Aorta (tissue), 5 donors: ENCODE measurements around the gene TMEM239. TPM values are rescaled to one million over a fixed set of nuclear protein-coding genes. Genes with fewer than 3 reads are reported as not detected.
"Not testable (repeated sequence)": the region's sequence is repeated elsewhere in the genome, so short reads cannot be mapped to it uniquely, and the experiment has no call there.

Experiments
- ATAC-seq: fragments of 200-7000 bp; cut with Tn5 transposase; one replicate; pipeline ENCODE4 v1.9.1; 2022; ENCODE audit warnings: moderate library complexity; ENCODE audit not compliant: low FRiP score
- DNase-seq, 2 donors: peaks; one replicate each; pipeline ENCODE4 v3.0.0-alpha.2; 2020
- H3K27ac ChIP-seq, 2 donors: one replicate each; pipeline ENCODE4 v1.5.1; 2013; ENCODE audit warnings: low read length in 2 of 2, mild to moderate bottlenecking in 2 of 2, moderate library complexity in 2 of 2, control low read depth in 1 of 2, inconsistent platforms in 1 of 2, low read depth in 1 of 2
- H3K27me3 ChIP-seq, 2 donors: one replicate each; pipeline ENCODE4 v1.6.1; 2013; ENCODE audit warnings: control low read depth in 1 of 2, low read length in 1 of 2, mild to moderate bottlenecking in 1 of 2, moderate library complexity in 1 of 2; ENCODE audit not compliant: insufficient read depth in 2 of 2, control insufficient read depth in 1 of 2
- H3K36me3 ChIP-seq, 2 donors: one replicate each; pipeline ENCODE4 v1.6.1; 2013; ENCODE audit warnings: control low read depth in 1 of 2, low read length in 1 of 2, mild to moderate bottlenecking in 1 of 2; ENCODE audit not compliant: insufficient read depth in 2 of 2, control insufficient read depth in 1 of 2
- H3K4me1 ChIP-seq, 2 donors: one replicate each; pipeline ENCODE4 v1.6.1; 2013; ENCODE audit warnings: low read length in 2 of 2, control low read depth in 1 of 2, mild to moderate bottlenecking in 1 of 2, moderate library complexity in 1 of 2; ENCODE audit not compliant: insufficient read depth in 2 of 2, control insufficient read depth in 1 of 2
- H3K4me3 ChIP-seq, 2 donors: one replicate each; pipeline ENCODE4 v1.5.1; 2013; ENCODE audit warnings: low read length in 2 of 2, control low read depth in 1 of 2, mild to moderate bottlenecking in 1 of 2
- H3K9me3 ChIP-seq: one replicate; pipeline ENCODE4 v1.6.1; 2013; ENCODE audit warnings: mild to moderate bottlenecking, low read length; ENCODE audit not compliant: control insufficient read depth
- WGBS, 2 donors: extraction: QIAGEN DNeasy Blood & Tissue Kit; methylation state at CpG; one replicate each; pipeline ENCODE4 v1.1.7; 2013; 5-methylcytosine and 5-hydroxymethylcytosine counted together
- intact Hi-C, 2 donors: fragments of 100-400 bp; cut with DNase I; formaldehyde crosslinking; loops; one replicate each; pipeline versions ENCODE4 v1.14.2 to v1.15.0; 2022
- polyA plus RNA-seq, 2 donors: library from polyadenylated mRNA; stranded (reverse); fragments of 200-250 nt; gene quantifications; one replicate each; pipeline ENCODE4 v1.2.3, GENCODE V29; 2013
- total RNA-seq, 2 donors: library from RNA; stranded (reverse); fragmentation: NEBNext Ultra II Directional; extraction: Animal tissue kit (Norgen Biotek cat#: 25700); gene quantifications; one replicate each; pipeline ENCODE4 v1.2.1, GENCODE V29; 2021
- donor health status: healthy with polysubstance abuse.
- donor health status: Bipolar disorder and iron deficiency.
- donor health status: DM: no; HTN: no; CAD: no.
- donor health status: DM: no; HTN: no; CAD: no.
- donor health status: DM: yes; HTN: yes; CAD: no.

TMEM239 gene
- total and polyA plus RNA-seq, 4 donors = not detected

- Histone ChIP-seq H3K9me3 (no peaks in the 10 kb centered on the region), H3K4me3 (no peak overlapping the region), H3K27ac (no peak overlapping the region), H3K27me3 (no peaks in the 10 kb centered on the region), H3K36me3 (no peaks in the 10 kb centered on the region), H3K4me1 (no peaks in the 10 kb centered on the region)
- intact Hi-C loops = no loop called here
- WGBS, 2 donors = 86 to 92% methylated on average over 2 of the region's 2 CpGs
- DNase-seq (no peak), ATAC-seq (no peak)
These were observed 9.6 kb downstream of the TMEM239 start for GRCh38 chr20:2825761-2826160.

- no peaks in the 10 kb centered on the region for H3K27me3 ChIP-seq
- ATAC-seq = no peak
- no peaks in the 10 kb centered on the region for H3K4me1 ChIP-seq
- H3K9me3 ChIP-seq = no peaks in the 10 kb centered on the region
- no peak overlapping the region for H3K4me3 ChIP-seq
- WGBS, 2 donors = 77 to 85% methylated on average over 4 of the region's 4 CpGs
- intact Hi-C loops = no loop called here
- no peaks in the 10 kb centered on the region for H3K36me3 ChIP-seq
- no peak for DNase-seq
- no peak overlapping the region for H3K27ac ChIP-seq
These were observed 10.5 kb downstream of the TMEM239 start for GRCh38 chr20:2826655-2827054.

DNA sequence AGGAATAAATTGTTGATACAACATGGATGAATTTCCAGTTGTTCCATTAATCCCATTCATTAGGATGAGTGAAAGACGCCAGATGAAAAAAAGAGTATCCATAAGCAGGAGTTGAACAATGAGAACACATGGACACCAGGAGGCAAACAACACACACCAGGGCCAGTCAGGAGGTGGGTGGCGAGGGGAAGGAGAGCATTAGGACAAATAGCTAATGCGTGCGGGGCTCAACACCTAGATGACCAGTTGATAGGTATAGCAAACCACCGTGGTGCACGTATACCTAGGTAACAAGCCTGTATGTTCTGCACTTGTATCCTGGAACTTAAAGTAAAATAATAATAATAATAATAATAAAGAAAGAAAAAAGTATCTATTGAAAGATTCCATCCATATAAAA lies 13.2 kb downstream of the TMEM239 start:
- no peaks in the 10 kb centered on the region for H3K36me3 ChIP-seq
- no peaks in the 10 kb centered on the region for H3K4me1 ChIP-seq
- no peak overlapping the region for H3K27ac ChIP-seq
- no peaks in the 10 kb centered on the region for H3K27me3 ChIP-seq
- ATAC-seq (no peak), DNase-seq (no peak)
- H3K9me3 ChIP-seq = no peaks in the 10 kb centered on the region
- 74 to 77% methylated on average over 6 of the region's 6 CpGs for WGBS, 2 donors
- intact Hi-C loops = no loop called here
- no peak overlapping the region for H3K4me3 ChIP-seq

DNA sequence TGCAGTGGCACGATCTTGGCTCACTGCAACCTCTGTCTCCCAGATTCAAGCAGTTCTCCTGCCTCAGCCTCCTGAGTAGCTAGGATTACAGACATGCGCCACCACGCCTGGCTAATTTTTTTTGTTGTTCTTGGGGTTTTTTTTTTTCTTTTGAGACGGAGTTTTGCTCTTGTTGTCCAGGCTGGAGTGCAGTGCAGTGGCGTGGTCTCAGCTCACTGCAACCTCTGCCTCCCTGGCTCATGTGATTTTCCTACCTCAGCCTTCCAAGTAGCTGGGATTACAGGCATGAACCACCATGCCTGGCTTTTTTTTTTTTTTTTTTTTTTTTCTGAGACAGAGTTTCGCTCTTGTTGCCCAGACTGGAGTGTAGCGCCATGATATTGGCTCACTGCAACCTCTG lies 15.0 kb downstream of the TMEM239 start:
- WGBS, 2 donors = 75 to 78% methylated on average over 7 of the region's 7 CpGs
- intact Hi-C loops = loop anchor here (5.0 to 10.0 kb wide), 2 partner anchors 64 to 306 kb away; no protein-coding TSS in a partner anchor
- ATAC-seq = not testable (repeated sequence)

DNA sequence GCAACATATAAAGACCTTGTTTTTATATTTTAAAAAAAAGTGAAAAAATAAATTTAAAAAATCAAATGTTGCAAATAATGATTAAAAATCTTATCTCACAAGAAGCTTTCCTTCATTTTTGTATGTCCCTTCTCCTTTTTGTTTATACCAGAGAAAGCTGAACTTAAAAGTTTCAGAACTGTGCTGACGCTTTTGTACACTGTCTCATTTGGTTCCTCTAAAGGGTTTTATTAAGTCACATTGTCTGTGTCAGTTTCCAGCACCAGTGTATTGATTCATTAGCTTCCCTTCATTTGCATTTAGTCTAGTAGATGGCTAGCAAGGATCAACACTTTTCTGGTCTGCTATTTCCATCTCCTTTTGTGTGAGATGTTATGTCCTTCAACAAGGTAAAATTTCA lies 17.6 kb downstream of the TMEM239 start:
- no peak overlapping the region for H3K27ac ChIP-seq
- H3K9me3 ChIP-seq = no peaks in the 10 kb centered on the region
- no peak overlapping the region for H3K4me3 ChIP-seq
- H3K4me1 ChIP-seq = no peaks in the 10 kb centered on the region
- H3K36me3 ChIP-seq = no peaks in the 10 kb centered on the region
- DNase-seq = no peak
- 78 to 83% methylated on average over 1 of the region's 1 CpG for WGBS, 2 donors
- intact Hi-C loops = loop anchor here (5.0 to 10.0 kb wide), 2 partner anchors 66 to 309 kb away; no protein-coding TSS in a partner anchor
- ATAC-seq = no peak
- H3K27me3 ChIP-seq = no peaks in the 10 kb centered on the region

More for the DNA sequence above, 15.0 kb downstream of the TMEM239 start:
- H3K9me3 ChIP-seq, H3K4me3 ChIP-seq, DNase-seq, H3K27ac ChIP-seq, H3K36me3 ChIP-seq, H3K4me1 ChIP-seq, H3K27me3 ChIP-seq: not testable (repeated sequence)

DNA sequence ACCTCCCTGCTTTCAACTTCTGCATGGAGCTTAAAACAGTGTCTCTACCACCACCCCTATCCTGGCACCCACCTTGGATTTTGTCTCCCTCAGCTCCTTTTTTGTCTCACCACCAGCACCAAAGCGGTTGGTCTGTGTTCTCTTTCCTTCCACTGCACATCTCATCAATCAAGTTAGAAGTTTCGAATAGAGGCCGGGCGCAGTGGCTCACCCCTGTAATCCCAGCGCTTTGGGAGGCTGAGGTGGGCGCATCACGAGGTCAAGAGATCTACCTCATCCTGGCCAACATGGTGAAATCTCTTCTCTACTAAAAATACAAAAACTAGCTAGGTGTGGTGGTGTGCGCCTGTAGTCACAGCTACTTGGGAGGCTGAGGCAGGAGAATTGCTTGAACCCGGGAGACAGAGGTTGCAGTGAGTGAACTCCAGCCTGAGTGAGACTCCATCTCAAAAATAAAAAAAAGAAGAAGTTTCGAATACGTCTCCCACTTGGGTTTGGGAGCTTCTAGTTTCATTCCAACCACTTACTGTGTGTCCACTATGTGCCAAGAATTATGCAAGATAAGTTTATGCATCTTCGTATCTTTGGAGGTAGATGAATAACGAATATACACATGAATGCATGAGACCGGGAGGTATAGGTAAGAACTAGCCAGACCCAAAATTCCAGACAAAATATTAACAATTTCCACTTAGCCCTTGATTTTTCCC lies 18.4 kb downstream of the TMEM239 start:
- no peaks in the 10 kb centered on the region for H3K9me3 ChIP-seq
- 92 to 97% methylated on average over 14 of the region's 14 CpGs for WGBS, 2 donors
- intact Hi-C loops = loop anchor here (5.0 to 10.0 kb wide), 2 partner anchors 67 to 310 kb away; no protein-coding TSS in a partner anchor
- no peaks in the 10 kb centered on the region for H3K36me3 ChIP-seq
- no peak overlapping the region for H3K4me3 ChIP-seq
- H3K4me1 ChIP-seq = no peaks in the 10 kb centered on the region
- ATAC-seq = no peak
- no peak overlapping the region for H3K27ac ChIP-seq
- DNase-seq = no peak
- no peaks in the 10 kb centered on the region for H3K27me3 ChIP-seq

DNA sequence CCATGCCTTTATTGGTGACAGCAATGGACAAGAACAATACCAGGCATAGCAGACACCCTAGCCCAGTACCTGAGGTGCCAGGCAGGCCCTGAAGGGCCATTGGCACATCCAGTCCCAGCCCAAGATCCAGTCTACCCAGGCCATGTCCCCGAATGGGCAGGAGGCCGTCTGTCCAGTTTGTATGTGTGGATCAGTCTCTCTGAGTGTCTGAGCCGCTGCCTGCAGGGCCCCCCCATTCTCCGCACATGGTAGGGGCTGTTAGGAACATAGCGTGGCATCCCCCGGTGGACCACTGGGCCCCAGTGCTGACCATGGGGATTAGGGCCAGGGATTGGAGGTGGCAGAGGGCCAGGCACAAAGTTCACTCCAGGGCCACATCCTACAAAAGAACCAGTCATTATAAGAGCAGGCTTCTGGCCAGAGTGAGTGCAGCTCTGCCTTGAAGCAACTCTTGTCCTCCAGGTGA lies 19.2 kb downstream of the TMEM239 start:
- no peaks in the 10 kb centered on the region for H3K9me3 ChIP-seq
- no peak overlapping the region for H3K27ac ChIP-seq
- H3K4me3 ChIP-seq = no peak overlapping the region
- ATAC-seq = no peak
- no peaks in the 10 kb centered on the region for H3K36me3 ChIP-seq
- DNase-seq = no peak
- intact Hi-C loops = loop anchor here in 1 of 2 donors (10.0 kb wide), 1 partner anchor 311 kb away; no protein-coding TSS in a partner anchor
- no peaks in the 10 kb centered on the region for H3K4me1 ChIP-seq
- WGBS, 2 donors = 92 to 95% methylated on average over 6 of the region's 6 CpGs
- H3K27me3 ChIP-seq = no peaks in the 10 kb centered on the region

DNA sequence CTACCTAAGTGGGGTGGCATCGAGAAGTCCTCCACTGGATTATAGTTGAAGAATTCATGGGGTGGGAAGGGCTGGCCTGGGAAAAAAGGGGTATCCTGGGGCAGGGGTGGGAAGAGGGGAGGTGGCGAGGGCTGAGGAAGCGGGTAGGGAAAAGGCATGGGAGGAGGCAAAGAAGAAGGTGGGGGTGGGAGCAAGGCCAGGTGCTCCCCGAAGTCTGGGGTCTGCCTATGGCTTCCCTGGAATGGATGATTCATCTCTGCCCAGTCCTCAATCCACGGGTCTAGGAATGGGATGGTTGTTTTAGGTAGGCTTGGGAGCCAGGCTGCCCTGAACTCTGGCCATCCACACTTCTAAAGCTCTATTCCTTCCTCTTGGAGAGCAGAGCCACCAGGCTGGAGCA lies 19.9 kb downstream of the TMEM239 start:
- no peak for DNase-seq
- ATAC-seq = no peak
- H3K27ac ChIP-seq = no peak overlapping the region
- H3K4me3 ChIP-seq = no peak overlapping the region
- no peaks in the 10 kb centered on the region for H3K4me1 ChIP-seq
- no peaks in the 10 kb centered on the region for H3K36me3 ChIP-seq
- intact Hi-C loops = loop anchor here in 1 of 2 donors (10.0 kb wide), 1 partner anchor 311 kb away; no protein-coding TSS in a partner anchor
- 83 to 92% methylated on average over 5 of the region's 5 CpGs for WGBS, 2 donors
- H3K9me3 ChIP-seq = no peaks in the 10 kb centered on the region
- no peaks in the 10 kb centered on the region for H3K27me3 ChIP-seq
